ENCODE results near the gene GADL1.

GADL1 gene

GRCh38 chr3:30711867-30712266 lies 182.6 kb downstream of the GADL1 start:
- no peaks in the 10 kb centered on the region for H3K36me3 ChIP-seq (replicated peaks)
- in situ Hi-C loops (cut with MboI; ENCODE audit: low sequenced_read_pairs): no loop called here
- H3K4me3 ChIP-seq: no peak overlapping the region
- H3K27me3 ChIP-seq (ENCODE audit: low read depth): no peaks in the 10 kb centered on the region
- no peak for DNase-seq (ENCODE audit: low spot score in 2 of 2)
- no peaks in the 10 kb centered on the region for H3K9me3 ChIP-seq
- peaks cover 2% of the 10 kb centered on the region; the same call in 1 of the 2 replicates for H3K4me1 ChIP-seq

DNA sequence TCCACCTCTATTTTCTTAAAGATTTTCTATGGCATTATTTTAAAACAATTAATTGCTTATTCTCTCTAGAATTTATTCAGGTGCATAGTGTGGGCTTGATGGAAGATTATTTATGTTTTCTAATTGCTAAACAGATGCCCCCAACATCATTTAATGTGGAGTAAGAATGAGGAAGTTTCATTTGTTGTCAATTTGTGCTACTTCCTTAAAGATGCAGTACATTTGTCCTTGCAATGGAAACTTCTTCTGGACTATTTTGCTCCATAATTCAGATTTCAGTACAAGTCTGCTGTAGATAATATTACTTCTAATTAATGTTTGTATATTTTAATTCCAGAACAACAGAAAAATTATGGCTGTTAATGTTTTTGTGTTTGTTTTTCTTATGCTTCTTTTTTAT lies 183.3 kb downstream of the GADL1 start:
- in situ Hi-C loops (cut with MboI; ENCODE audit: low sequenced_read_pairs): no loop called here
- Histone ChIP-seq H3K27me3 (ENCODE audit: low read depth) (no peaks in the 10 kb centered on the region), H3K36me3 (replicated peaks) (no peaks in the 10 kb centered on the region), H3K4me1 (peaks cover 2% of the 10 kb centered on the region; the same call in 1 of the 2 replicates), H3K9me3 (no peaks in the 10 kb centered on the region), H3K4me3 (no peak overlapping the region)
- no peak for DNase-seq (ENCODE audit: low spot score in 2 of 2)

- H3K27me3 ChIP-seq (ENCODE audit: low read depth): no peaks in the 10 kb centered on the region
- in situ Hi-C loops (cut with MboI; ENCODE audit: low sequenced_read_pairs): no loop called here
- no peaks in the 10 kb centered on the region for H3K9me3 ChIP-seq
- DNase-seq (ENCODE audit: low spot score in 2 of 2): no peak
- no peak overlapping the region for H3K4me3 ChIP-seq
- H3K36me3 ChIP-seq (replicated peaks): no peaks in the 10 kb centered on the region
- H3K4me1 ChIP-seq: peaks cover 2% of the 10 kb centered on the region; the same call in 1 of the 2 replicates
These were observed 184.4 kb downstream of the GADL1 start for GRCh38 chr3:30710017-30710416.

GRCh38 chr3:30708472-30708871 lies 186.0 kb downstream of the GADL1 start:
- DNase-seq (ENCODE audit: low spot score in 2 of 2): no peak
- Histone ChIP-seq H3K36me3 (replicated peaks) (no peaks in the 10 kb centered on the region), H3K27me3 (ENCODE audit: low read depth) (no peaks in the 10 kb centered on the region), H3K4me1 (peaks cover 12% of the 10 kb centered on the region), H3K9me3 (peaks cover 2% of the 10 kb centered on the region; the same call in 1 of the 2 replicates), H3K4me3 (no peak overlapping the region)
- in situ Hi-C loops (cut with MboI; ENCODE audit: low sequenced_read_pairs): no loop called here

DNA sequence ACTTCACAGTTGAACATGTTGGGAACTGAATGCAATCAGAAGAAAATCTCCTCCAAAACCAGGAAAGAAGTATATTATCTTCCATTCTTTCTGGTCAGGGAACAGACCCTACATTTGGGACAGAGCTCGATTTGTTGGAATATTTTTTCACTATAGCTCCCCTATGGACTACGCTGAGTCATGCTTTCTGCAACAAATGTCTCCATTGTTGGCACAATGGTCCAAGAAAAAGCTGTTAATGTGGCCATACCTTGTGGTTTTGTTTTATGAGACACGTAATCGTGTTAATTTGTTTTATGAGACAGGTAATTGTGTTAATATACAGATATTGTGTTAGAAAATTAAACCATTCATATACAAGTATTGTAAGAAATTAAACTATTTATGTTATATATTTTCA lies 186.6 kb downstream of the GADL1 start:
- H3K36me3 ChIP-seq (replicated peaks): no peaks in the 10 kb centered on the region
- H3K4me1 ChIP-seq: peaks cover 19% of the 10 kb centered on the region
- no peak overlapping the region for H3K4me3 ChIP-seq
- H3K27me3 ChIP-seq (ENCODE audit: low read depth): no peaks in the 10 kb centered on the region
- in situ Hi-C loops (cut with MboI; ENCODE audit: low sequenced_read_pairs): no loop called here
- DNase-seq (ENCODE audit: low spot score in 2 of 2): no peak
- H3K9me3 ChIP-seq: peaks cover 5% of the 10 kb centered on the region; the same call in 1 of the 2 replicates

GRCh38 chr3:30704931-30705890 lies 189.2 kb downstream of the GADL1 start:
- in situ Hi-C loops (cut with MboI; ENCODE audit: low sequenced_read_pairs): no loop called here
- DNase-seq (ENCODE audit: low spot score in 2 of 2): no peak
- peaks cover 33% of the 10 kb centered on the region for H3K4me1 ChIP-seq
- peaks cover 5% of the 10 kb centered on the region; the same call in 1 of the 2 replicates for H3K9me3 ChIP-seq
- H3K4me3 ChIP-seq: no peak overlapping the region
- H3K36me3 ChIP-seq (replicated peaks): no peaks in the 10 kb centered on the region; the same call in 1 of the 2 replicates
- H3K27me3 ChIP-seq (ENCODE audit: low read depth): no peaks in the 10 kb centered on the region

GRCh38 chr3:30702828-30703397 lies 191.5 kb downstream of the GADL1 start:
- no peaks in the 10 kb centered on the region for H3K27me3 ChIP-seq (ENCODE audit: low read depth)
- H3K4me1 ChIP-seq: peaks cover 31% of the 10 kb centered on the region
- H3K9me3 ChIP-seq: peaks cover 5% of the 10 kb centered on the region; the same call in 1 of the 2 replicates
- in situ Hi-C loops (cut with MboI; ENCODE audit: low sequenced_read_pairs): no loop called here
- no peaks in the 10 kb centered on the region; the same call in 1 of the 2 replicates for H3K36me3 ChIP-seq (replicated peaks)
- peak in 1 of 2 experiments; percentile 56 for DNase-seq (ENCODE audit: low spot score in 2 of 2)
- no peak overlapping the region for H3K4me3 ChIP-seq

DNA sequence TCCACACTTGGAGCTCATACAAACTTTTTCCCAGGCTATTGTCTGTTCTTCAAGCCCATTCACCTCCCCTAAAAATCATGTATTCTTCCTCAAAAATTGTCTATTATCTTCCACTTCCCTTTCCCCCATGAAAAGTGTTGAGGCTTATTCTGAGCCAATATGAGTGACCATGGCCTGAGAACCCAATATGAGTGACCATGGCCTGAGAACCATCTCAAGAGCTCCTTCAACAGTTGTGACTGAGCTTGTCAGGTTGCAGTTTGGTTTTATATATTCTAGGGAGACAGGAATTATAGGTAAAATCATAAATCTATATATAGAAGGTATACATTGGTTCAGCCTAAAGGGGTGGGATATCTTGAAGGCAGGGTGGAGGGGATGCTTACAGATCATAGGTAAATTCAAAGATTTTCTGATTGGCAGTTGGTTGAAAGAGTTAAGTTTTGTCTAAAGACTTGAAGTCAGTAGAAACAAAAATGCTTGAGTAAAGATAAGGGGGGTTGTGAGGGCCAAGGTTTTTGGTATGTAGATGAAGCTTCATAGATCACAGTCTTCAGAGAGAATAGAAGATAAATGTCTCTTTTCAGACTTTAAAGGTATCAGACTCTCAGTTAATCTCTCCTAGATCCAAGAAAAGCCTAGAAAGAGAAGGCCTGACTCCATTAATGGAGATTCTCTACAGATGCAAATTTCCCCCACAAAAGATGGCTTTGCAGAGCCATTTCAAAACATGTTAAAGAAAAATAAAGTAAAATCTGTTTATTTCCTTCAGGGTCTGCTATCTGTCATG lies 192.2 kb downstream of the GADL1 start:
- no peaks in the 10 kb centered on the region; the same call in 1 of the 2 replicates for H3K36me3 ChIP-seq (replicated peaks)
- peaks cover 5% of the 10 kb centered on the region; the same call in 1 of the 2 replicates for H3K9me3 ChIP-seq
- H3K4me3 ChIP-seq: no peak overlapping the region
- in situ Hi-C loops (cut with MboI; ENCODE audit: low sequenced_read_pairs): no loop called here
- H3K27me3 ChIP-seq (ENCODE audit: low read depth): no peaks in the 10 kb centered on the region
- peaks cover 31% of the 10 kb centered on the region for H3K4me1 ChIP-seq
- peak; percentile 56 to 95 for DNase-seq (ENCODE audit: low spot score in 2 of 2)

GRCh38 chr3:30700702-30701321 lies 193.6 kb downstream of the GADL1 start:
- no peaks in the 10 kb centered on the region; the same call in 1 of the 2 replicates for H3K36me3 ChIP-seq (replicated peaks)
- in situ Hi-C loops (cut with MboI; ENCODE audit: low sequenced_read_pairs): no loop called here
- no peaks in the 10 kb centered on the region for H3K27me3 ChIP-seq (ENCODE audit: low read depth)
- no peak for DNase-seq (ENCODE audit: low spot score in 2 of 2)
- H3K4me3 ChIP-seq: no peak overlapping the region
- H3K4me1 ChIP-seq: peaks cover 31% of the 10 kb centered on the region
- peaks cover 5% of the 10 kb centered on the region; the same call in 1 of the 2 replicates for H3K9me3 ChIP-seq

GRCh38 chr3:30699927-30700326 lies 194.5 kb downstream of the GADL1 start:
- DNase-seq (ENCODE audit: low spot score in 2 of 2): no peak
- peaks cover 5% of the 10 kb centered on the region; the same call in 1 of the 2 replicates for H3K9me3 ChIP-seq
- no peaks in the 10 kb centered on the region; the same call in 1 of the 2 replicates for H3K36me3 ChIP-seq (replicated peaks)
- H3K27me3 ChIP-seq (ENCODE audit: low read depth): no peaks in the 10 kb centered on the region
- H3K4me3 ChIP-seq: no peak overlapping the region
- H3K4me1 ChIP-seq: peaks cover 31% of the 10 kb centered on the region
- in situ Hi-C loops (cut with MboI; ENCODE audit: low sequenced_read_pairs): loop anchor here (10.0 kb wide), 1 partner anchor 505 kb away; no protein-coding TSS in a partner anchor

DNA sequence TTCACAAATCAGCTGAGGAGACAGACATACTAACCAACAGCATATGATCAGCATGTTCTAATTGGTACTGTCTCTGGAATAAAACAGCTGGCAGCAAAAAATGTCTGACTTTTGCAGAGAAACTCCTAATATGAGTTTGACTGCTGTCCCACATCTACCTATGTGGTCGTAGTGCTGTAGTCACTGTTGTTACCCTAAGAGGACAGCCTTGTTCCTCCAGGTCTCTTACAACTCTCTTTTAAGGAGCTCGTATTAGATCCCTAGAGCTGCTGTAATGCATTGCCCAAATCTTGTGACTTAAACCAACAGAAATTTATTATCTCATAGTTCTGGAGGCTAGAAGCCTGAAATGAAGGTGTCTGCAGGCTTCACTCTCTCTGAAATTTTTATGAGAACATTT lies 195.9 kb downstream of the GADL1 start:
- DNase-seq (ENCODE audit: low spot score in 2 of 2): no peak
- no peak overlapping the region for H3K4me3 ChIP-seq
- H3K4me1 ChIP-seq: peaks cover 21% of the 10 kb centered on the region
- H3K27me3 ChIP-seq (ENCODE audit: low read depth): no peaks in the 10 kb centered on the region
- in situ Hi-C loops (cut with MboI; ENCODE audit: low sequenced_read_pairs): loop anchor here (10.0 kb wide), 1 partner anchor 504 kb away; no protein-coding TSS in a partner anchor
- H3K9me3 ChIP-seq: peaks cover 4% of the 10 kb centered on the region; the same call in 1 of the 2 replicates
- no peaks in the 10 kb centered on the region; the same call in 1 of the 2 replicates for H3K36me3 ChIP-seq (replicated peaks)

GRCh38 chr3:30696896-30697295 lies 197.6 kb downstream of the GADL1 start:
- in situ Hi-C loops (cut with MboI; ENCODE audit: low sequenced_read_pairs): loop anchor here (10.0 kb wide), 1 partner anchor 502 kb away; no protein-coding TSS in a partner anchor
- H3K9me3 ChIP-seq: no peaks in the 10 kb centered on the region
- no peaks in the 10 kb centered on the region for H3K27me3 ChIP-seq (ENCODE audit: low read depth)
- peaks cover 9% of the 10 kb centered on the region for H3K4me1 ChIP-seq
- H3K4me3 ChIP-seq: no peak overlapping the region
- no peak for DNase-seq (ENCODE audit: low spot score in 2 of 2)
- H3K36me3 ChIP-seq (replicated peaks): peaks cover 4% of the 10 kb centered on the region; the same call in 1 of the 2 replicates

- peaks cover 4% of the 10 kb centered on the region; the same call in 1 of the 2 replicates for H3K36me3 ChIP-seq (replicated peaks)
- H3K27me3 ChIP-seq (ENCODE audit: low read depth): no peaks in the 10 kb centered on the region
- in situ Hi-C loops (cut with MboI; ENCODE audit: low sequenced_read_pairs): loop anchor here (10.0 kb wide), 1 partner anchor 502 kb away; no protein-coding TSS in a partner anchor
- H3K4me1 ChIP-seq: peaks cover 4% of the 10 kb centered on the region
- no peak for DNase-seq (ENCODE audit: low spot score in 2 of 2)
- H3K4me3 ChIP-seq: no peak overlapping the region
- H3K9me3 ChIP-seq: no peaks in the 10 kb centered on the region
These were observed 198.1 kb downstream of the GADL1 start for GRCh38 chr3:30696403-30696819.

Measured in HAP-1 (cell line).